ENCODE results near the gene SH3RF1.

SH3RF1 gene

GRCh38 chr4:169253113-169253671 is 17.6 kb downstream of the SH3RF1 start:
- H3K4me1 Mint-ChIP-seq (ENCODE audit: low read depth in 2 of 2), result no peaks in the 10 kb centered on the region
- no peak overlapping the region for H3K4me3 Mint-ChIP-seq
- no peak for ATAC-seq (replicated peaks)
- H3K27ac Mint-ChIP-seq, result no peak overlapping the region
- no peak for DNase-seq
- no peaks in the 10 kb centered on the region for H3K9me3 Mint-ChIP-seq
- peaks cover 37% of the 10 kb centered on the region in 2 donors for H3K27me3 Mint-ChIP-seq
- H3K36me3 Mint-ChIP-seq (ENCODE audit: insufficient read depth), result no peaks in the 10 kb centered on the region

DNA sequence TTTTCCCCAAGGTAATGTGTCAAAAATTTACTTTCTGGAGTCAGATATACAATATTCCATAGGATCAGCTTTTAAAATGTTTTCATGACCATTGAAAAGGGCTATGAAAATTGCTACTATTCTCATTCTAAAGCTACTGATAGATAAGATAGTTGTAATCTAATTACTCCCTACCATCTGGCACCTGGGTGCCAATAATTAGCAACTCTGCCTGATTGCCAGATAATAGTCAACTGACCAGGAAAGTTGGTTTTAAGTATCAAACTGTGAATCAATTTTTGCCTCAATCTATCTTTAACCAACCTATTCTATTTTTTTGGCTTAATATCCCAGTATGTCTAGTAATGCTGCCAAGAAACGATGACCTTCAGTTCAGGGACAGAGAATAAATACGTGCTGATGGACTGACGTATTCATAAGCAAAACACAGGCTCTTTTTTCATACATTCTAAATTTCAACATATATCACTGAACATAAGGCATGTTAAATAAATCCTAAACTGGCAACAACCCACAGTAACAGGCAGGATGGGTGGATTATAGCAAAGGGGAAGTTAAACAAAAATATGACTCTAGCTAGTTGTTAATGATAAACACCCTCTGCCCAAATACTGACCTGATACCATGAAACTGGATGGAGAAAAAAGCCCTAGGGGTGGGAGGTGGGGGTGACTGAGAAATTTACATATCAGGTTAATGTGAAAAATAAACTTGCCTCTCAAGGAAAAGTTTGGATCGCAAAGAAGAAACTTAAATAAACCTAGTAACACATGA is 18.2 kb downstream of the SH3RF1 start:
- H3K4me1 Mint-ChIP-seq (ENCODE audit: low read depth in 2 of 2), result no peaks in the 10 kb centered on the region
- H3K4me3 Mint-ChIP-seq, result no peak overlapping the region
- DNase-seq, result no peak
- no peak overlapping the region for H3K27ac Mint-ChIP-seq
- H3K9me3 Mint-ChIP-seq, result no peaks in the 10 kb centered on the region
- no peak for ATAC-seq (replicated peaks)
- H3K36me3 Mint-ChIP-seq (ENCODE audit: insufficient read depth), result no peaks in the 10 kb centered on the region
- peaks cover 40% of the 10 kb centered on the region in 2 donors for H3K27me3 Mint-ChIP-seq

- Mint-ChIP-seq H3K36me3 (ENCODE audit: insufficient read depth) (no peaks in the 10 kb centered on the region), H3K9me3 (no peaks in the 10 kb centered on the region), H3K4me3 (no peak overlapping the region), H3K27me3 (peaks cover 37 to 42% of the 10 kb centered on the region in 2 donors), H3K4me1 (ENCODE audit: low read depth in 2 of 2) (no peaks in the 10 kb centered on the region), H3K27ac (no peak overlapping the region)
- DNase-seq (no peak), ATAC-seq (replicated peaks) (no peak)
These were observed 19.2 kb downstream of the SH3RF1 start for GRCh38 chr4:169251291-169252235.

GRCh38 chr4:169250796-169251195 is 20.0 kb downstream of the SH3RF1 start:
- H3K27ac Mint-ChIP-seq, result no peak overlapping the region
- no peak overlapping the region for H3K4me3 Mint-ChIP-seq
- no peaks in the 10 kb centered on the region for H3K4me1 Mint-ChIP-seq (ENCODE audit: low read depth in 2 of 2)
- DNase-seq (no peak), ATAC-seq (replicated peaks) (no peak)
- peaks cover 37 to 42% of the 10 kb centered on the region in 2 donors for H3K27me3 Mint-ChIP-seq
- no peaks in the 10 kb centered on the region for H3K9me3 Mint-ChIP-seq
- H3K36me3 Mint-ChIP-seq (ENCODE audit: insufficient read depth), result no peaks in the 10 kb centered on the region

- Mint-ChIP-seq H3K27ac (no peak overlapping the region), H3K9me3 (no peaks in the 10 kb centered on the region), H3K4me1 (ENCODE audit: low read depth in 2 of 2) (no peaks in the 10 kb centered on the region), H3K27me3 (peaks cover 37 to 48% of the 10 kb centered on the region in 2 donors), H3K4me3 (no peak overlapping the region), H3K36me3 (ENCODE audit: insufficient read depth) (no peaks in the 10 kb centered on the region)
- ATAC-seq (replicated peaks), result no peak
- no peak for DNase-seq
These were observed 20.8 kb downstream of the SH3RF1 start for GRCh38 chr4:169249999-169250398.

- Mint-ChIP-seq H3K36me3 (ENCODE audit: insufficient read depth) (no peaks in the 10 kb centered on the region), H3K4me1 (ENCODE audit: low read depth in 2 of 2) (no peaks in the 10 kb centered on the region), H3K27ac (no peak overlapping the region), H3K27me3 (peaks cover 36 to 43% of the 10 kb centered on the region in 2 donors), H3K4me3 (no peak overlapping the region), H3K9me3 (no peaks in the 10 kb centered on the region)
- no peak for DNase-seq
- ATAC-seq (replicated peaks), result no peak
These were observed 21.4 kb downstream of the SH3RF1 start for GRCh38 chr4:169249214-169249973.

DNA sequence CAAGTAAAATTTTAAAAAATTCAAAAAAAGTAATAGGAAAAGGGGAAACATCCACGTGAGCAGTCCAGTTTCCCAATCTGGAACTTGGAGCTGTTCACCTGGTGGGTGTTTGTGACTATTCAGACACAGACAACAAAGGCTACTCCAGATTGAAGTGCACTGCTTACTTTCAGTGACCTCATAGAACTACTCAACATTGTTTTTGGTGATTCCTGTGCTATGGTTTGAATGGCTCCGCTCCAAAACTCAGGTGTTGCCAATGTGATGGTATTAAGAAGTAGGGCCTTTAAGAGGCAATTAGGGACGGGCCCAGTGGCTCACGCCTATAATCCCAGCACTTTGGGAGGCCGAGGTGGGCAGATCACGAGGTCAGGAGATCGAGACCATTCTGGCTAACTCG is 22.1 kb downstream of the SH3RF1 start:
- no peak for DNase-seq
- Mint-ChIP-seq H3K4me3 (no peak overlapping the region), H3K36me3 (ENCODE audit: insufficient read depth) (no peaks in the 10 kb centered on the region), H3K27me3 (peaks cover 35% of the 10 kb centered on the region in 2 donors), H3K4me1 (ENCODE audit: low read depth in 2 of 2) (no peaks in the 10 kb centered on the region), H3K27ac (no peak overlapping the region), H3K9me3 (no peaks in the 10 kb centered on the region)
- ATAC-seq (replicated peaks), result no peak

- Mint-ChIP-seq H3K27me3 (peaks cover 33 to 44% of the 10 kb centered on the region in 2 donors), H3K36me3 (ENCODE audit: insufficient read depth) (no peaks in the 10 kb centered on the region), H3K4me1 (ENCODE audit: low read depth in 2 of 2) (no peaks in the 10 kb centered on the region), H3K27ac (no peak overlapping the region), H3K4me3 (no peak overlapping the region), H3K9me3 (no peaks in the 10 kb centered on the region)
- DNase-seq, result no peak
- ATAC-seq (replicated peaks), result no peak
These were observed 23.8 kb downstream of the SH3RF1 start for GRCh38 chr4:169246957-169247396.

GRCh38 chr4:169246279-169246678 is 24.5 kb downstream of the SH3RF1 start:
- no peaks in the 10 kb centered on the region for H3K4me1 Mint-ChIP-seq (ENCODE audit: low read depth in 2 of 2)
- H3K9me3 Mint-ChIP-seq, result no peaks in the 10 kb centered on the region
- no peak overlapping the region for H3K4me3 Mint-ChIP-seq
- no peak overlapping the region for H3K27ac Mint-ChIP-seq
- peaks cover 33 to 44% of the 10 kb centered on the region in 2 donors for H3K27me3 Mint-ChIP-seq
- ATAC-seq (replicated peaks) (no peak), DNase-seq (no peak)
- no peaks in the 10 kb centered on the region for H3K36me3 Mint-ChIP-seq (ENCODE audit: insufficient read depth)

GRCh38 chr4:169245061-169245460 is 25.7 kb downstream of the SH3RF1 start:
- H3K4me1 Mint-ChIP-seq (ENCODE audit: low read depth in 2 of 2), result no peaks in the 10 kb centered on the region
- no peak overlapping the region for H3K27ac Mint-ChIP-seq

GRCh38 chr4:169243825-169244609 is 26.7 kb downstream of the SH3RF1 start:
- Mint-ChIP-seq H3K27ac (no peak overlapping the region), H3K9me3 (no peaks in the 10 kb centered on the region), H3K4me3 (no peak overlapping the region), H3K36me3 (ENCODE audit: insufficient read depth) (no peaks in the 10 kb centered on the region), H3K27me3 (peaks cover 29 to 39% of the 10 kb centered on the region in 2 donors), H3K4me1 (ENCODE audit: low read depth in 2 of 2) (no peaks in the 10 kb centered on the region)
- ATAC-seq (replicated peaks), result no peak
- DNase-seq, result no peak

More at GRCh38 chr4:169245061-169245460, 25.7 kb downstream of the SH3RF1 start:
- Mint-ChIP-seq H3K36me3 (ENCODE audit: insufficient read depth) (no peaks in the 10 kb centered on the region), H3K4me3 (no peak overlapping the region), H3K27me3 (peaks cover 27 to 34% of the 10 kb centered on the region in 2 donors), H3K9me3 (no peaks in the 10 kb centered on the region)
- no peak for DNase-seq
- ATAC-seq (replicated peaks), result no peak

DNA sequence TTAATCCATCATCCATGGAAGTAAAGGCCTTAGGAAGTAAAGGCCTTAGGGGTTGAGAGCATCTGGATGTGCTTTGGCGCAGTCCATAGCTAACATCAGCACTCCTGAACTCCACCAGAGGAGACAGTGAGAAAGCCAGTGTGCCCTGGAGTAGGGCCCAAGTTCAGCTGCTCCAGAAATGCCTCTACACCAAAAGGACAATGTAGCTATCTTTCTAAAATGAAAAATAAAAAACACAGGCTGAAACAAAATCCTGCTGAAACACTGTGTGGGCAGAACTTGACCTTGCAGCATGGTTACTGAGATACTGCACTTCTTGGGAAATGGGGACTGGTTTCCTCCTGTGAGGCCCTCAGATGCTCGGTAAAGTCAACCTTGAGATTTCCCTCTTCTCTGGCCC is 29.3 kb downstream of the SH3RF1 start:
- no peak for DNase-seq
- Mint-ChIP-seq H3K4me3 (no peak overlapping the region), H3K9me3 (no peaks in the 10 kb centered on the region), H3K36me3 (ENCODE audit: insufficient read depth) (no peaks in the 10 kb centered on the region), H3K27ac (no peak overlapping the region), H3K4me1 (ENCODE audit: low read depth in 2 of 2) (no peaks in the 10 kb centered on the region), H3K27me3 (peaks cover 31 to 34% of the 10 kb centered on the region in 2 donors)
- ATAC-seq (replicated peaks), result no peak
